DOHH2 (cell line): Measurements from ENCODE around the gene FRAS1.

Experiments
- EZH2phosphoT487 ChIP-seq: fragments of 200-600 bp; sonication (generic); IDR thresholded peaks from 2 replicates; pipeline ENCODE4 v1.6.1; 2017; ENCODE audit warnings: borderline replicate concordance, mild to moderate bottlenecking, antibody characterized with exemption, low read length, moderate library complexity, mixed read lengths
- TF ChIP-seq, protein P1 (sequence below): fragments of 200-600 bp; sonication (generic); IDR thresholded peaks from one replicate; pipeline ENCODE4 v1.5.1; 2014; ENCODE audit warnings: antibody characterized with exemption, mild to moderate bottlenecking, low read depth, low read length; ENCODE audit not compliant: poor library complexity, severe bottlenecking

DNA sequence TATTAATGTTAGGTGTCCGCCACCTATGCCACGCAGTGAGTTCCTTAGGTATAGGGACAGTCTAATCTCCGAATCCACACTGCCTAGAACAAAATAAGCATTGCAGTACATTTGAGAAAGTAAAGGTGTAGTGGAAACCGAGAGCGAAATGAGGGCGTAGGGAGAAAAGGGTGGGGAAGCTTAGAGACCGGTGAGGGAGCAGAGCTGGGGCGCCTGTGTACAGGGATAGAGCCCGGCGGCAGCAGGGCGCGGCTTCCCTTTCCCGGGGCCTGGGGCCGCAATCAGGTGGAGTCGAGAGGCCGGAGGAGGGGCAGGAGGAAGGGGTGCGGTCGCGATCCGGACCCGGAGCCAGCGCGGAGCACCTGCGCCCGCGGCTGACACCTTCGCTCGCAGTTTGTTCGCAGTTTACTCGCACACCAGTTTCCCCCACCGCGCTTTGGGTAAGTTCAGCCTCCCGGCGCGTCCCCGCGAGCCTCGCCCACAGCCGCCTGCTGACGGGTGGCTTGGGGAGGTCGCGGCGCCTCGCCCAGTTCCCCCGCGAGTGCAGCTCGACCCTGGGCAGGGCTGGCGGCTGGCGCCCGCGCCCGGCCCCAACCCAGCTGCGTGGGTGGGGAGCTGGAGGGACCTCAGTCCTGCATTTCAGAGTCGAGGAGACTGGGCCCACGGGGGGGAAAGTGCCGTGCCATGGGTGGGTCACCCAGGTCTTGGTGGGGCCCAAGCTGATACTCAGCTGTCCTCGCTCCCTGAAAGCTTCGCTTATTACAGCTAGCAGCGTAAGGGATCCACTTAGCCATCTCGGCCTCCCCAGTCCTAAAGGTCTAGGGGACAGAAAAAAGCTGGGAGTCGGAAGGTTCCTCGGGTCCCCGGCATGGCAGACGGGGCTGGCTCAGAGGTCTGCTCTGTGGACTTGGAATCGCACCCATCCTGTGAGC, 494.6 kb downstream of the FRAS1 start, which contains the start of gene ANXA3:
- TF ChIP-seq, protein P1, sequence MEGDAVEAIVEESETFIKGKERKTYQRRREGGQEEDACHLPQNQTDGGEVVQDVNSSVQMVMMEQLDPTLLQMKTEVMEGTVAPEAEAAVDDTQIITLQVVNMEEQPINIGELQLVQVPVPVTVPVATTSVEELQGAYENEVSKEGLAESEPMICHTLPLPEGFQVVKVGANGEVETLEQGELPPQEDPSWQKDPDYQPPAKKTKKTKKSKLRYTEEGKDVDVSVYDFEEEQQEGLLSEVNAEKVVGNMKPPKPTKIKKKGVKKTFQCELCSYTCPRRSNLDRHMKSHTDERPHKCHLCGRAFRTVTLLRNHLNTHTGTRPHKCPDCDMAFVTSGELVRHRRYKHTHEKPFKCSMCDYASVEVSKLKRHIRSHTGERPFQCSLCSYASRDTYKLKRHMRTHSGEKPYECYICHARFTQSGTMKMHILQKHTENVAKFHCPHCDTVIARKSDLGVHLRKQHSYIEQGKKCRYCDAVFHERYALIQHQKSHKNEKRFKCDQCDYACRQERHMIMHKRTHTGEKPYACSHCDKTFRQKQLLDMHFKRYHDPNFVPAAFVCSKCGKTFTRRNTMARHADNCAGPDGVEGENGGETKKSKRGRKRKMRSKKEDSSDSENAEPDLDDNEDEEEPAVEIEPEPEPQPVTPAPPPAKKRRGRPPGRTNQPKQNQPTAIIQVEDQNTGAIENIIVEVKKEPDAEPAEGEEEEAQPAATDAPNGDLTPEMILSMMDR = no peak
- TF ChIP-seq EZH2phosphoT487 = no peak
